Right lobe of liver (tissue), 6 donors: ENCODE results near the gene FOXJ3. TPM values are rescaled to one million over a fixed set of nuclear protein-coding genes. Genes with fewer than 3 reads are reported as not detected.

Experiments
- ATAC-seq, 4 donors: fragments of 200-7000 bp; cut with Tn5 transposase; one replicate each; pipeline ENCODE4 v1.9.1; 2020; ENCODE audit warnings: mild to moderate bottlenecking in 4 of 4, moderate library complexity in 4 of 4
- DNase-seq, 3 donors: peaks; one replicate each; pipeline ENCODE4 v3.0.0-alpha.2; 2020
- H3K27ac ChIP-seq, 3 donors: fragments of 200-600 bp; one replicate each; pipeline ENCODE4 v1.8.0; 2022
- H3K27me3 ChIP-seq, 2 donors: fragments of 200-600 bp; one replicate each; pipeline ENCODE4 v1.8.0; 2022
- H3K36me3 ChIP-seq, 4 donors: fragments of 200-600 bp; sonication (generic) in 1 of 4; one replicate each; pipeline versions ENCODE4 v1.5.1 to v1.8.0; 2017 to 2022; ENCODE audit warnings: control low read depth in 1 of 4
- H3K4me1 ChIP-seq, 4 donors: fragments of 200-600 bp; sonication (generic) in 1 of 4; one replicate each; pipeline versions ENCODE4 v1.5.1 to v1.8.0; 2017 to 2022; ENCODE audit warnings: control low read depth in 1 of 4
- H3K4me3 ChIP-seq, 3 donors: fragments of 200-600 bp; one replicate each; pipeline ENCODE4 v1.8.0; 2022
- H3K9me3 ChIP-seq, 4 donors: fragments of 200-600 bp; sonication (generic) in 1 of 4; one replicate each; pipeline versions ENCODE4 v1.5.1 to v1.8.0; 2017 to 2022; ENCODE audit warnings: control low read depth in 1 of 4
- POLR2A ChIP-seq: fragments of 450-650 bp; IDR thresholded peaks from one replicate; pipeline ENCODE4 v1.6.1; 2017; ENCODE audit warnings: antibody characterized with exemption, mild to moderate bottlenecking
- WGBS: methylation state at CpG from one replicate; pipeline ENCODE4 v1.1.6; 2018; ENCODE audit warnings: low coverage, low lambda C conversion rate; ENCODE audit not compliant: insufficient coverage; ENCODE audit errors: missing lambda C conversion rate; 5-methylcytosine and 5-hydroxymethylcytosine counted together
- intact Hi-C, 2 donors: fragments of 100-400 bp; cut with DNase I; formaldehyde crosslinking; loops; one replicate each; pipeline versions ENCODE4 v1.11.2 to v1.14.1; 2022
- total RNA-seq, 6 experiments: library from RNA; depleted of rRNA in 2 of 6; stranded (reverse); fragments of >200 nt in 2 of 6; fragmentation: NEBNext Ultra II Directional in 3 of 6; extraction: Animal tissue kit (Norgen Biotek cat#: 25700) in 3 of 6; gene quantifications; one replicate each; pipeline versions ENCODE4 v1.1.0 to v1.2.4, GENCODE V29; 2016 to 2023
- TF ChIP-seq, protein P1 (sequence below), 4 donors: fragments of 200-600 bp in 3 of 4; fragments of 450-650 bp in 1 of 4; IDR thresholded peaks; one replicate each; pipeline versions ENCODE4 v1.5.1 to v1.8.0; 2016 to 2022; ENCODE audit warnings: antibody characterized with exemption in 4 of 4, mild to moderate bottlenecking in 2 of 4
- donor health status: DM: no; HTN: yes; CAD: no.
- donor health status: DM: no; HTN: no; CAD: no.
- donor health status: DM: no; HTN: no; CAD: no.
- donor health status: DM: no; HTN: yes; CAD: no.
- donor health status: DM: no; HTN: yes; CAD: no.

Gene FOXJ3
- total RNA-seq, 6 experiments from 2014 or later, result 12.1 to 18.4 (median 14.5) TPM

DNA sequence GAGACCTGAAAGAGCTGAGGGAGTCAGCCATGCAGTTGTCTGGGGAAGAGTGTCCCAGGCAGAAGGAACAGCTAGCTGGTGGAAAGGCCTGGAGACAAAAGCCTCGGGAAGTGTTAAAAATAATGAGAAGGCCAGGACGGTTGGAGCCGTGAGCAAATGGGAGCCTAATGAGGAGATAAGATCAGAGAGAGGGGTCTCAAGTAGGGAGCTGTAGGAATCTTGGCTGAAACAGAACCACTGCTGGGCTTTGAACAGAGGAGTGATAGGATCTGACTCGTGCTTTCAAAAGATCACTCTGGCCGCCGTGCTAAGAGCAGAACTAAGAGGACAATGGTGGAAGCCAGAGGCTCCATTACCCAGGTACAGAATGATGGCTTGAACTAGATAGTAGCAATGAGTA is 1.9 kb upstream of the FOXJ3 start:
- Histone ChIP-seq H3K27ac (no peak overlapping the region), H3K9me3 (no peaks in the 10 kb centered on the region), H3K4me3 (no peak overlapping the region), H3K4me1 (peaks cover 0 to 20% (median 5%) of the 10 kb centered on the region in 4 donors), H3K27me3 (no peaks in the 10 kb centered on the region), H3K36me3 (no peaks in the 10 kb centered on the region)
- 81% methylated on average over 6 of the region's 6 CpGs for WGBS
- intact Hi-C loops, result loop anchor here in 1 of 2 donors (10.0 kb wide), 1 partner anchor 162 kb away; no protein-coding TSS in a partner anchor
- ATAC-seq (no peak), DNase-seq (no peak)
- TF ChIP-seq POLR2A, result no peak
- TF ChIP-seq, protein P1, sequence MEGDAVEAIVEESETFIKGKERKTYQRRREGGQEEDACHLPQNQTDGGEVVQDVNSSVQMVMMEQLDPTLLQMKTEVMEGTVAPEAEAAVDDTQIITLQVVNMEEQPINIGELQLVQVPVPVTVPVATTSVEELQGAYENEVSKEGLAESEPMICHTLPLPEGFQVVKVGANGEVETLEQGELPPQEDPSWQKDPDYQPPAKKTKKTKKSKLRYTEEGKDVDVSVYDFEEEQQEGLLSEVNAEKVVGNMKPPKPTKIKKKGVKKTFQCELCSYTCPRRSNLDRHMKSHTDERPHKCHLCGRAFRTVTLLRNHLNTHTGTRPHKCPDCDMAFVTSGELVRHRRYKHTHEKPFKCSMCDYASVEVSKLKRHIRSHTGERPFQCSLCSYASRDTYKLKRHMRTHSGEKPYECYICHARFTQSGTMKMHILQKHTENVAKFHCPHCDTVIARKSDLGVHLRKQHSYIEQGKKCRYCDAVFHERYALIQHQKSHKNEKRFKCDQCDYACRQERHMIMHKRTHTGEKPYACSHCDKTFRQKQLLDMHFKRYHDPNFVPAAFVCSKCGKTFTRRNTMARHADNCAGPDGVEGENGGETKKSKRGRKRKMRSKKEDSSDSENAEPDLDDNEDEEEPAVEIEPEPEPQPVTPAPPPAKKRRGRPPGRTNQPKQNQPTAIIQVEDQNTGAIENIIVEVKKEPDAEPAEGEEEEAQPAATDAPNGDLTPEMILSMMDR (IDR thresholded peaks at IDR 0.05), result no peak

GRCh38 chr1:42335809-42336518 is 929 bp upstream of the FOXJ3 start:
- 5% methylated on average over 9 of the region's 9 CpGs for WGBS
- no peaks in the 10 kb centered on the region for H3K27me3 ChIP-seq
- no peaks in the 10 kb centered on the region for H3K36me3 ChIP-seq
- peak overlapping the region; percentile 93 to 96 (median 95) for H3K4me3 ChIP-seq
- H3K4me1 ChIP-seq, result peaks cover 0 to 20% (median 5%) of the 10 kb centered on the region in 4 donors
- H3K27ac ChIP-seq, result peak overlapping the region; percentile 94 to 96 (median 94)
- TF ChIP-seq POLR2A, result no peak
- DNase-seq, result no peak
- peak; percentile 58 to 68 (median 65) for ATAC-seq
- no peaks in the 10 kb centered on the region for H3K9me3 ChIP-seq
- intact Hi-C loops, result loop anchor here in 1 of 2 donors (10.0 kb wide), 1 partner anchor 161 kb away; no protein-coding TSS in a partner anchor

- Histone ChIP-seq H3K36me3 (no peaks in the 10 kb centered on the region), H3K27me3 (no peaks in the 10 kb centered on the region), H3K4me3 (peak overlapping the region; percentile 93 to 96 (median 95)), H3K27ac (peak overlapping the region; percentile 94 to 96 (median 94)), H3K9me3 (no peaks in the 10 kb centered on the region), H3K4me1 (peaks cover 0 to 16% (median 5%) of the 10 kb centered on the region in 4 donors)
- ATAC-seq (peak; percentile 52 to 69 (median 59)), DNase-seq (peak; percentile 64 to 67 (median 65))
- TF ChIP-seq, protein P1 (IDR thresholded peaks at IDR 0.05), result peak in 2 of 4 donors; percentile 5 to 15
- TF ChIP-seq POLR2A, result no peak
- intact Hi-C loops, result loop anchor here in 1 of 2 donors (10.0 kb wide), 1 partner anchor 160 kb away; no protein-coding TSS in a partner anchor
- under 1% methylated on average over 20 of the region's 58 CpGs for WGBS
These were observed 590 bp downstream of the FOXJ3 start for GRCh38 chr1:42334240-42335049.

DNA sequence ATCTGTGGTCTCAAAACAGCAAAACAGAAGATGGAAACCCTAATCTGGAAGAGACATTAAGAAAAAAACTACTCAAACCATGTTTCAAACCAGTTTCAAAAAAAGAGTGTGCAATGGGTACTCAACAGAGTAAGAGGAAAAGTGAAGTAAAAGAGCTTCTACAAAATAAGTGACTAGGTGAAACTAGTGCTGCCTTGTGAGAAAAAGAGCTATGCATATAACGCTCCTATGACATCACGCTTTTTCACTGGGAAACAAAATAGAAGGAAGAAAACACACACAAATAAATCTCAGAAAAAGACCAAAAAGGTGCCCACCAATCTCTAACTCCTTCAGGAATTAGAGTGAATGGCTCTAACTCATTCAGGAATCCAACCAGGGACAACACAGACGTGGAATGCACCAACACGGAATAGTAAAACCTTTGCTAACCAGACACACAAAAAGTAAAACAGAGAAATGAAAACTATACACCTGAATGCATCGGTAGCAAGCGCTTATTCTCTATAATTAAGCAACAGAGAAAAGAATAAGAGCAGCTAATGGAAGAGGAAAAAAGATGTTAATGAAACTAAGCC is 1.3 kb downstream of the FOXJ3 start:
- peak overlapping the region; percentile 93 to 96 (median 95) for H3K4me3 ChIP-seq
- H3K4me1 ChIP-seq, result peaks cover 0 to 16% (median 5%) of the 10 kb centered on the region in 4 donors
- H3K27me3 ChIP-seq, result no peaks in the 10 kb centered on the region
- ATAC-seq, result no peak
- H3K36me3 ChIP-seq, result no peaks in the 10 kb centered on the region
- peak overlapping the region; percentile 94 to 96 (median 94) for H3K27ac ChIP-seq
- TF ChIP-seq, protein P1 (IDR thresholded peaks at IDR 0.05), result no peak
- no peak for TF ChIP-seq POLR2A
- 4% methylated on average over 6 of the region's 6 CpGs for WGBS
- DNase-seq, result no peak
- no peaks in the 10 kb centered on the region for H3K9me3 ChIP-seq
- intact Hi-C loops, result loop anchor here in 1 of 2 donors (10.0 kb wide), 1 partner anchor 159 kb away; no protein-coding TSS in a partner anchor
